Spleen (tissue), 11 donors: Measurements from ENCODE around the gene RNASE3. TPM values are rescaled to one million over a fixed set of nuclear protein-coding genes. Genes with fewer than 3 reads are reported as not detected.
A peak's percentile ranks its signal among the peaks of the same experiment; 100 is the strongest.
"Not testable (repeated sequence)": the region's sequence is repeated elsewhere in the genome, so short reads cannot be mapped to it uniquely, and the experiment has no call there.

Source experiments
- DNase-seq: peaks from one replicate; pipeline ENCODE4 v3.0.0-alpha.2; 2020
- H3K27ac ChIP-seq, 8 donors: fragments of 200-600 bp; sonication (generic) in 7 of 8; 1 replicate in 4 of 8; 2 replicates in 4 of 8; pipeline versions ENCODE4 v1.5.0 to v1.8.0; 2016 to 2021; ENCODE audit warnings: inconsistent platforms in 4 of 8, mild to moderate bottlenecking in 4 of 8, moderate library complexity in 1 of 8
- H3K27me3 ChIP-seq, 7 donors: fragments of 200-600 bp; sonication (generic) in 6 of 7; replicated peaks in 1 of 7; 1 replicate in 4 of 7; 2 replicates in 3 of 7; pipeline versions ENCODE4 v1.5.0 to v1.8.0; 2016 to 2021; ENCODE audit warnings: inconsistent platforms in 3 of 7, mild to moderate bottlenecking in 1 of 7
- H3K36me3 ChIP-seq, 6 donors: fragments of 200-600 bp; sonication (generic) in 5 of 6; 1 replicate in 4 of 6; 2 replicates in 2 of 6; pipeline versions ENCODE4 v1.5.0 to v1.8.0; 2016 to 2021; ENCODE audit warnings: inconsistent platforms in 2 of 6
- H3K4me1 ChIP-seq, 6 donors: fragments of 200-600 bp; sonication (generic) in 5 of 6; 1 replicate in 3 of 6; 2 replicates in 3 of 6; pipeline versions ENCODE4 v1.5.0 to v1.8.0; 2016 to 2021; ENCODE audit warnings: inconsistent platforms in 3 of 6
- H3K4me3 ChIP-seq, 8 donors: fragments of 200-600 bp; sonication (generic) in 7 of 8; 1 replicate in 4 of 8; 2 replicates in 4 of 8; pipeline versions ENCODE4 v1.5.0 to v1.8.0; 2016 to 2021; ENCODE audit warnings: inconsistent platforms in 4 of 8, mild to moderate bottlenecking in 4 of 8, moderate library complexity in 2 of 8
- H3K9me3 ChIP-seq, 8 donors: fragments of 200-600 bp; sonication (generic) in 7 of 8; 1 replicate in 4 of 8; 2 replicates in 4 of 8; pipeline versions ENCODE4 v1.5.0 to v1.8.0; 2016 to 2021; ENCODE audit warnings: inconsistent platforms in 4 of 8
- POLR2A ChIP-seq, 3 donors: fragments of 450-650 bp; IDR thresholded peaks; one replicate each; pipeline ENCODE4 v1.5.1; 2017; ENCODE audit warnings: antibody characterized with exemption in 3 of 3, mild to moderate bottlenecking in 1 of 3
- POLR2AphosphoS5 ChIP-seq, 3 donors: sonication (generic); formaldehyde crosslinking; IDR thresholded peaks; one replicate each; pipeline ENCODE4 v1.5.1; 2017; ENCODE audit warnings: antibody characterized with exemption in 3 of 3
- WGBS, 5 donors: extraction: QIAGEN DNeasy Blood & Tissue Kit in 3 of 5; methylation state at CpG; one replicate each; pipeline versions ENCODE4 v1.1.5 to v1.1.7; 2013 to 2018; 5-methylcytosine and 5-hydroxymethylcytosine counted together
- intact Hi-C: fragments of 100-400 bp; cut with DNase I; formaldehyde crosslinking; loops from one replicate; pipeline ENCODE4 v1.15.0; 2023; ENCODE audit warnings: low total_unique reads
- polyA plus RNA-seq, 3 donors: library from polyadenylated mRNA; stranded (reverse); fragments of 200-250 nt; gene quantifications; one replicate each; pipeline ENCODE4 v1.2.1, GENCODE V29; 2013
- total RNA-seq, 7 donors: library from RNA; depleted of rRNA in 3 of 7; stranded (reverse); fragments of >200 nt in 3 of 7; fragmentation: NEBNext Ultra II Directional in 4 of 7; extraction: Animal tissue kit (Norgen Biotek cat#: 25700) in 4 of 7; gene quantifications; one replicate each; pipeline versions ENCODE4 v1.1.0 to v1.2.1, GENCODE V29; 2016 to 2021
- TF ChIP-seq, protein P1 (sequence below), 11 experiments: fragments of 200-600 bp in 7 of 11; fragments of 450-650 bp in 4 of 11; sonication (generic) in 4 of 11; IDR thresholded peaks in 8 of 11; conservative IDR thresholded peaks in 3 of 11; 1 replicate in 7 of 11; 2 replicates in 4 of 11; pipeline versions ENCODE4 v1.4.0 to v1.8.0; 2016 to 2021; ENCODE audit warnings: antibody characterized with exemption in 11 of 11, inconsistent platforms in 4 of 11, mild to moderate bottlenecking in 1 of 11
- donor health status: healthy with polysubstance abuse.
- donor health status: DM: no; HTN: no; CAD: no; lungs with moderate emphysema.
- donor health status: DM: no; HTN: no; CAD: no.
- donor health status: Bipolar disorder and iron deficiency.
- donor health status: healthy.
- donor health status: DM: no; HTN: no; CAD: no.
- donor health status: DM: yes; HTN: yes; CAD: no.

The RNASE3 gene
- total and polyA plus RNA-seq, 10 donors = 0.62 to 24.0 (median 2.6) TPM

DNA sequence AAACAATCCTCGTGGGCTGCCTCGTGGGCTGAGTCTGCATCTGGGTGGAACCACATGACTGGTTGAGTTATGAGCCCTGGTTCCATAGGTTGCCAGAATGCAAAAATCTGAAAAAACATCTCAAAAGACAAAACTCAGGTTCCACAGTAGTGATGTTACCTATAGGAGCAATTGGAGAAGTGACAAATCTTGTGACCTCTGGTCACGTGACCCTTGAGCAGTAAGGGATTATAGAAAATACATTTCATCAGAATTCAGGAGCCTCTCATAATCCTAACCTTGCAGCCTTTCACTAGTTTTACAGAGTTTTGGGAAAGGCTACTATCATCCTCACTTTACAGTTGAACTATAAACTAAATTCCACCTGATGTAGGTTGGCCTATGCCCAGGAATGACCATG, 12.5 kb upstream of the RNASE3 start:
- intact Hi-C loops = no loop called here
- H3K9me3 ChIP-seq = peaks cover 0 to 6% (median 0%) of the 10 kb centered on the region in 8 donors
- no peak overlapping the region for H3K4me3 ChIP-seq
- peaks cover 0 to 27% (median 8%) of the 10 kb centered on the region in 6 donors for H3K4me1 ChIP-seq
- TF ChIP-seq POLR2AphosphoS5 (IDR thresholded peaks at IDR 0.05) (no peak), POLR2A (IDR thresholded peaks at IDR 0.05) (no peak)
- TF ChIP-seq, protein P1, sequence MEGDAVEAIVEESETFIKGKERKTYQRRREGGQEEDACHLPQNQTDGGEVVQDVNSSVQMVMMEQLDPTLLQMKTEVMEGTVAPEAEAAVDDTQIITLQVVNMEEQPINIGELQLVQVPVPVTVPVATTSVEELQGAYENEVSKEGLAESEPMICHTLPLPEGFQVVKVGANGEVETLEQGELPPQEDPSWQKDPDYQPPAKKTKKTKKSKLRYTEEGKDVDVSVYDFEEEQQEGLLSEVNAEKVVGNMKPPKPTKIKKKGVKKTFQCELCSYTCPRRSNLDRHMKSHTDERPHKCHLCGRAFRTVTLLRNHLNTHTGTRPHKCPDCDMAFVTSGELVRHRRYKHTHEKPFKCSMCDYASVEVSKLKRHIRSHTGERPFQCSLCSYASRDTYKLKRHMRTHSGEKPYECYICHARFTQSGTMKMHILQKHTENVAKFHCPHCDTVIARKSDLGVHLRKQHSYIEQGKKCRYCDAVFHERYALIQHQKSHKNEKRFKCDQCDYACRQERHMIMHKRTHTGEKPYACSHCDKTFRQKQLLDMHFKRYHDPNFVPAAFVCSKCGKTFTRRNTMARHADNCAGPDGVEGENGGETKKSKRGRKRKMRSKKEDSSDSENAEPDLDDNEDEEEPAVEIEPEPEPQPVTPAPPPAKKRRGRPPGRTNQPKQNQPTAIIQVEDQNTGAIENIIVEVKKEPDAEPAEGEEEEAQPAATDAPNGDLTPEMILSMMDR (IDR thresholded peaks at IDR 0.05 in 8 of 11, conservative IDR thresholded peaks at IDR 0.05 in 3 of 11) = no peak
- 62 to 93% (median 73%) methylated on average over 3 of the region's 3 CpGs for WGBS, 5 donors
- DNase-seq = no peak
- H3K27me3 ChIP-seq = no peaks in the 10 kb centered on the region
- H3K27ac ChIP-seq = no peak overlapping the region
- no peaks in the 10 kb centered on the region for H3K36me3 ChIP-seq

DNA sequence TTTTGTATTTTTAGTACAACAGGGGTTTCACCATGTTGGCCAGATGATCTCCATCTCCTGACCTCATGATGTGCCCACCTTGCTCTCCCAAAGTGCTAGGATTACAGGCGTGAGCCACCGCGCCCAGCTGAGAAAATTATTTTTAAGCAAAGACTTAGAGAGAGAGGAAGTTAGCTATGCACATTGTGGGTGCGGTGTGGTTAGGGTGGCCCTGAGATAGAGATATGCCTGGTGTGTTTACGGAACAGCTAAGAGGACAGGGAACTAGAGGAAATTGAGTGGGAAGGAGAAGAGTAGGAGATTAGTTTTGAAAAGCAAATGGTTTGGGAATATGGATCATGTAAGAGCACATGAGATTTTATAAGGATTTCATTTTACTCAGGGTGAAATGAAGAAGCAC, 10.0 kb upstream of the RNASE3 start:
- H3K36me3 ChIP-seq, H3K9me3 ChIP-seq, DNase-seq, intact Hi-C loops, H3K27me3 ChIP-seq, H3K4me3 ChIP-seq: not testable (repeated sequence)
- 8 to 25% (median 10%) methylated on average over 5 of the region's 5 CpGs for WGBS, 5 donors
- Histone ChIP-seq H3K27ac (peak overlapping the region in 7 of 8 donors; percentile 7 to 71 (median 63)), H3K4me1 (peaks cover 0 to 20% (median 4%) of the 10 kb centered on the region in 6 donors)

DNA sequence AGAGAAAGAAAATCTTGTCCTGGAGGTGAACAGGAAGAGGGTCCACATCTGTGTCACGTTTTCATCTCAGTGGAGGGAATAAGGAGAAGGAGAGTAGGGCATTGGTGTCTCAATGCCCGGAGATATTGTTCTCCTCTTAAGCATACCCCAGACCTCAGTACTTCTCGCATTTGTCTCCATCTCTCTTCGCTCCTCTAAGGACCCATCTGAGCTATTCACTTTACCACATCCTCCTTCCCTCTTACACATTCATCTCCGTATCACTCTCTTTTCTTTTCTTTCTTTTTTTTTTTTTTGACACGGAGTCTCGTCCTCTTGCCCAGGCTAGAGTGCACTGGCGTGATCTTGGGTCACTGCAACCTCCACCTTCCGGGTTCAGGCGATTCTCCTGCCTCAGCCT, 8.4 kb upstream of the RNASE3 start:
- H3K27me3 ChIP-seq, H3K9me3 ChIP-seq, intact Hi-C loops, H3K4me3 ChIP-seq, H3K27ac ChIP-seq, DNase-seq, H3K36me3 ChIP-seq: not testable (repeated sequence)
- WGBS, 5 donors = 73 to 95% methylated on average over 2 to 4 of the region's 10 CpGs; no CpG with 5 or more reads in 3 of the 5 donors
- H3K4me1 ChIP-seq = peaks cover 0 to 20% (median 4%) of the 10 kb centered on the region in 6 donors

DNA sequence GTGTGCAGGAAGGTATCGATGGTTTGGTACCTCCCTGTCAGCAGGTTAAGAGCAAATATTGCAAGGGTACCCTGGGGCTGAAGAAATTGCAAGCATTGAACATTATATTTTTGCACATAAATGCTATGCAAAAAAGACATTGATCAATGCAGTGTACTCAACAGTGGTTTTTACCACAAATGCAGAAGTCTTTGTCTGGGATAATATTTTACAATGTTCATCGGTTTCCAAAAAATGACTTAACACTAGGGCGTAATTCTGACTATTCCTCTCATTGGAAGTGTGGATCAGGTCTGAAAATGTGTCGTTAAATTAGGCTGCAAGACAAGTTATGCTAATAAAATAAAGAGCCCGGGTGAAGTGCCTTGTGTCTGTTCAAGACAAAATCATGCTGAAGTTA, 2.8 kb upstream of the RNASE3 start:
- 55 to 78% (median 68%) methylated on average over 5 of the region's 5 CpGs for WGBS, 5 donors
- H3K27me3 ChIP-seq, intact Hi-C loops: not testable (repeated sequence)

DNA sequence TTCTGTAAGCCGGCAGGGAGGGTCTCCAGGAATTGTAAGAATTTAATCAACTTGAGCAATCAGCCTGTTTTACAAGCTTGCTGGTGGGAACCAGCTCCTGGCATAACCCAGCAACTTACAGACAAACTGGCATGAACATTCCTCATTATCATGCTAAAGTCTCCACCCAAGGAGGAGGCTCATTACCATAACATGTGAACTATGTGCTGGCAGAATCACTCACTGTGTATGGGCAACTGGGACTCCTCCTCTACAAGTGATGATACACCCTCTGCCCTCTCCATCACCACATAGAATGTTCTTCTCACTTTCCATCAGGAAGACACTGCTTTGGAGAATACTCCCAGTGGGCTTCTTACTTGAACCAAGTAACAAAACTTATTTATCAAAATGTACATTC, 4.1 kb downstream of the RNASE3 start:
- intact Hi-C loops, H3K4me1 ChIP-seq, H3K9me3 ChIP-seq, H3K36me3 ChIP-seq, H3K27ac ChIP-seq, H3K4me3 ChIP-seq, DNase-seq, H3K27me3 ChIP-seq: not testable (repeated sequence)
- WGBS, 5 donors = 58 to 87% (median 67%) methylated on average over 1 of the region's 1 CpG

More for the DNA sequence above, 2.8 kb upstream of the RNASE3 start:
- not testable (repeated sequence) for DNase-seq, H3K36me3 ChIP-seq, H3K27ac ChIP-seq, H3K9me3 ChIP-seq, H3K4me3 ChIP-seq
- peaks cover 0 to 11% (median 0%) of the 10 kb centered on the region in 6 donors for H3K4me1 ChIP-seq

DNA sequence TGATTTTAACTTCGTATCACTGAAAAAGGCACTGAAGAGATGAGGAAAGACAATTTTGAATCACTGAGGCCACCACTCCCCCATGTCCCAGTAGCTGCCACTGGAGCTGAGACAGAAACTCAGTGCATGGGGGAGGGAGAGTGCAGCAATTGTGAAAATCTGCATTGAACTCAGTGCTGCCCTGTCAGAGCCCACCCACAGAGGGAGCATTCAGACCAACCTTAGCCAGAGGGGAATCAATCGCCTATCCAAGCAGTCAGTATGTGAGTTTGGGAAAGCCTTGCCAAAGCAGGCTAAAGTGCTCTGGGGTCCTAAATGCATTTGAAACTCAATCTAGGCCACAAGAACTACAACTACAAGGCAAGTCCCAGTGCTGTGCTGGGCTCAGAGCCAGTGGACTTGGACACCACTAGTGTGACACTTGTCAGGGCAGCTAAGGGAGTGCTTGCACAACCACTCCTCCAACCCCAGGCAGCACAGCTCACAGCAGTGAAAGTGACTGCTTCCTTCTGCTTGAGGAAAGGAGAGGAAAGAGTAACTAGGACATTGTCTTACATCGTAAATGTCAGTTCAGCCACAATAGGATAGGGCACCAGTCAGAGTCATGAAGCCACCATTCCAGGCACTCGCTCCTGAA, 13.3 kb downstream of the RNASE3 start:
- TF ChIP-seq, protein P1 (IDR thresholded peaks at IDR 0.05 in 8 of 11, conservative IDR thresholded peaks at IDR 0.05 in 3 of 11) = no peak
- TF ChIP-seq POLR2A (IDR thresholded peaks at IDR 0.05) (no peak), POLR2AphosphoS5 (IDR thresholded peaks at IDR 0.05) (no peak)
- peaks cover 0 to 12% (median 0%) of the 10 kb centered on the region in 6 donors for H3K4me1 ChIP-seq
- intact Hi-C loops = no loop called here
- H3K27ac ChIP-seq = peak overlapping the region in 3 of 8 donors; percentile 52 to 72 (median 54)
- H3K4me3 ChIP-seq = no peak overlapping the region
- H3K27me3 ChIP-seq = no peaks in the 10 kb centered on the region
- no peaks in the 10 kb centered on the region for H3K36me3 ChIP-seq
- WGBS, 5 donors = 65 to 86% (median 73%) methylated on average over 4 of the region's 4 CpGs
- no peak for DNase-seq
- peaks cover 0 to 3% (median 0%) of the 10 kb centered on the region in 8 donors for H3K9me3 ChIP-seq
